Eye (tissue), 1 donor: ENCODE measurements around the gene GRK5.

ENCODE experiments used
- DNase-seq: peaks from one replicate; pipeline ENCODE4 v3.0.0-alpha.2; 2015

GRK5 gene

GRCh38 chr10:119409906-119410305 is 202.5 kb downstream of the GRK5 start:
- DNase-seq = peak; percentile 84

- no peak for DNase-seq
These were observed 203.2 kb downstream of the GRK5 start for GRCh38 chr10:119410361-119411116.

GRCh38 chr10:119412244-119413092 is 205.1 kb downstream of the GRK5 start:
- DNase-seq = peak; percentile 41

- DNase-seq = peak; percentile 79
These were observed 205.7 kb downstream of the GRK5 start for GRCh38 chr10:119413093-119413453.

GRCh38 chr10:119413471-119414080 is 206.2 kb downstream of the GRK5 start:
- DNase-seq = no peak

- DNase-seq = peak; percentile 87
These were observed 206.8 kb downstream of the GRK5 start for GRCh38 chr10:119414081-119414611.

GRCh38 chr10:119415121-119415520 is 207.8 kb downstream of the GRK5 start:
- DNase-seq = no peak

- no peak for DNase-seq
These were observed 208.4 kb downstream of the GRK5 start for GRCh38 chr10:119415536-119416503.

- DNase-seq = peak; percentile 81
These were observed 209.5 kb downstream of the GRK5 start for GRCh38 chr10:119416855-119417254.

GRCh38 chr10:119417852-119418251 is 210.5 kb downstream of the GRK5 start:
- no peak for DNase-seq

GRCh38 chr10:119418362-119418761 is 211.0 kb downstream of the GRK5 start:
- no peak for DNase-seq

GRCh38 chr10:119419931-119420330 is 212.6 kb downstream of the GRK5 start:
- no peak for DNase-seq

GRCh38 chr10:119420950-119421875 is 213.8 kb downstream of the GRK5 start:
- no peak for DNase-seq

- DNase-seq = peak; percentile 49
These were observed 214.7 kb downstream of the GRK5 start for GRCh38 chr10:119421891-119422681.

- no peak for DNase-seq
These were observed 215.5 kb downstream of the GRK5 start for GRCh38 chr10:119422682-119423509.

GRCh38 chr10:119423510-119424257 is 216.3 kb downstream of the GRK5 start:
- no peak for DNase-seq

- no peak for DNase-seq
These were observed 217.0 kb downstream of the GRK5 start for GRCh38 chr10:119424258-119424975.
